K562 (cell line): ENCODE measurements around the gene AIG1.

Experiments used
- BMI1 ChIP-seq: fragments of 150-350 bp; IDR thresholded peaks from 2 replicates; pipeline ENCODE4 v1.6.1; 2014; ENCODE audit warnings: low read length
- FOXM1 ChIP-seq, 2 experiments: fragments of 450-650 bp in 1 of 2; sonication (generic) in 1 of 2; formaldehyde crosslinking in 1 of 2; IDR thresholded peaks; 2 replicates each; pipeline versions ENCODE4 v1.6.1 to v1.9.0; 2017 to 2022; ENCODE audit warnings: low read depth in 2 of 2, mild to moderate bottlenecking in 2 of 2, missing genetic modification reagents in 1 of 2, moderate library complexity in 1 of 2
- GATA2 ChIP-seq: sonication (generic); formaldehyde crosslinking; IDR thresholded peaks from 2 replicates; pipeline ENCODE4 v1.4.0; 2020; ENCODE audit warnings: mild to moderate bottlenecking, missing genetic modification reagents
- JUND ChIP-seq, 2 experiments: IDR thresholded peaks; 2 replicates in 1 of 2; 3 replicates in 1 of 2; pipeline ENCODE4 v1.6.1; 2011; ENCODE audit warnings: borderline replicate concordance in 2 of 2, low read depth in 2 of 2, low read length in 2 of 2, improper control_type of control experiment in 1 of 2, missing biosample characterization in 1 of 2, missing genetic modification characterization in 1 of 2, missing genetic modification reagents in 1 of 2
- POLR2AphosphoS5 ChIP-seq: IDR thresholded peaks from 2 replicates; pipeline ENCODE4 v1.6.1; 2011; ENCODE audit warnings: mild to moderate bottlenecking, low read depth, low read length, moderate library complexity; ENCODE audit not compliant: control insufficient read depth, insufficient read depth
- POLR3A ChIP-seq: IDR thresholded peaks from 2 replicates; pipeline ENCODE4 v1.6.1; 2011; ENCODE audit warnings: borderline replicate concordance, mild to moderate bottlenecking, moderate library complexity; ENCODE audit not compliant: insufficient read length, insufficient read depth; ENCODE audit errors: extremely low read depth
- SMARCB1 ChIP-seq: IDR thresholded peaks from 2 replicates; pipeline ENCODE4 v1.6.1; 2011; ENCODE audit warnings: improper control_type of control experiment, low read depth; ENCODE audit not compliant: insufficient read length
- SRSF9 ChIP-seq: fragments of 200-400 bp; formaldehyde crosslinking; IDR thresholded peaks from 2 replicates; pipeline ENCODE4 v1.6.1; 2017; ENCODE audit warnings: low read depth, low read length, borderline replicate concordance

DNA sequence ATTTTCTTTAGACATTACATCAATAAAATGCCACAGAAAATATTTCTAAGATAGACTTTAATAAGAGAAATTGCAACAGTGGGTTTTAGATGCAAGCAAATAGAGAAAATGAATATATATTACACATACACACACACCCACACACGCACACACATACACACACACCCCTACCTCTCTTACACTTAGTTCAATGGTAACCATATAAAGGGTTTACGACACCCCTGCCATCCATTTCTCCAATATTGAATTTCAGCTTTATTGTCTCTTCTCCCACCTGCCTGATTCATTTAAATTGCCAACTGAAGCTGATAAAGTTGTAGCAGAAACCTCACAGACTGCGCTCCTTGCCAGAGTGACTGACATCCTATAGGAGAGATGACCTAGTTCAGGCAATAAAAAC, 235.2 kb downstream of the AIG1 start:
- TF ChIP-seq FOXM1 (IDR thresholded peaks at IDR 0.05; ENCODE audit: low read depth) = no peak
- no peak for TF ChIP-seq FOXM1 (CRISPR knock-in tag; IDR thresholded peaks at IDR 0.05; ENCODE audit: low read depth)
- no peak for TF ChIP-seq SRSF9
- no peak for TF ChIP-seq GATA2 (CRISPR knock-in tag)
- TF ChIP-seq POLR2AphosphoS5 = no peak
- TF ChIP-seq SMARCB1 = no peak
- TF ChIP-seq JUND (IDR thresholded peaks at IDR 0.05; ENCODE audit: borderline replicate concordance, low read depth, low read length) = no peak
- no peak for TF ChIP-seq JUND (tag; IDR thresholded peaks at IDR 0.05; ENCODE audit: borderline replicate concordance, low read depth, low read length)
- no peak for TF ChIP-seq POLR3A
- no peak for TF ChIP-seq BMI1
